A549 (cell line): Measurements from ENCODE around the gene NIPAL3. TPM values are rescaled to one million over a fixed set of nuclear protein-coding genes. Genes with fewer than 3 reads are reported as not detected.

Experiments
- ATAC-seq, 2 experiments: fragments of 200-7000 bp in 1 of 2; fragments of >200 bp in 1 of 2; cut with Nextera tagmentation in 1 of 2; cut with Tn5 transposase in 1 of 2; 3 replicates each; pipeline versions ENCODE4 v1.8.0 to v1.9.1; 2018 to 2020; ENCODE audit warnings: mild to moderate bottlenecking in 1 of 2, moderate library complexity in 1 of 2
- CTCF ChIA-PET: fragments of 300-600 bp; sonication (Branson Sonifier 250); formaldehyde crosslinking; extraction: SDS; loops from one replicate; lab custom pipeline; 2021; ENCODE audit warnings: antibody characterized with exemption, inconsistent platforms; lab: Yijun Ruan, JAX
- POLR2A ChIA-PET: fragments of 350-600 bp; formaldehyde crosslinking; extraction: SDS; loops from one replicate; lab custom pipeline; 2021; ENCODE audit warnings: antibody characterized with exemption, inconsistent platforms; lab: Yijun Ruan, JAX
- DNase-seq, 2 experiments: peaks; one replicate each; pipeline versions ENCODE4 v3.0.0 to v3.0.0-alpha.2; 2011 to 2016; ENCODE audit warnings: low read depth in 1 of 2, low spot score in 1 of 2
- FAIRE-seq: peaks from 2 replicates; lab custom pipeline; 2011; peaks lifted over from hg19 to GRCh38; lab: Jason Lieb, UNC
- H3K27ac ChIP-seq, 2 experiments: fragments of >200 bp; sonication (Bioruptor Twin); formaldehyde crosslinking; 3 replicates each; pipeline ENCODE4 v1.5.1; 2016 to 2017
- H3K4me1 ChIP-seq: fragments of >200 bp; sonication (Bioruptor Twin); formaldehyde crosslinking; 3 replicates; pipeline ENCODE4 v1.6.1; 2016
- H3K4me2 ChIP-seq: fragments of >200 bp; sonication (Bioruptor Twin); formaldehyde crosslinking; 3 replicates; pipeline ENCODE4 v1.6.1; 2016
- H3K4me3 ChIP-seq: fragments of >200 bp; sonication (Bioruptor Twin); formaldehyde crosslinking; 3 replicates; pipeline ENCODE4 v1.5.1; 2016
- H3K9me3 ChIP-seq: fragments of >200 bp; sonication (Bioruptor Twin); formaldehyde crosslinking; 3 replicates; pipeline ENCODE4 v1.6.1; 2016
- BCL3 ChIP-seq: fragments of >200 bp; sonication (Bioruptor Twin); formaldehyde crosslinking; IDR thresholded peaks from 3 replicates; pipeline ENCODE4 v1.6.1; 2016
- BHLHE40 ChIP-seq: IDR thresholded peaks from 2 replicates; pipeline ENCODE4 v1.6.1; 2012; ENCODE audit warnings: low read depth, low read length, inconsistent platforms
- CTCF ChIP-seq: fragments of >200 bp; sonication (Bioruptor Twin); formaldehyde crosslinking; IDR thresholded peaks from 3 replicates; pipeline ENCODE4 v1.5.1; 2016
- EHMT2 ChIP-seq: fragments of 200-600 bp; sonication (generic); IDR thresholded peaks from 2 replicates; pipeline ENCODE4 v1.6.1; 2016; ENCODE audit warnings: antibody characterized with exemption, low read depth, mild to moderate bottlenecking, moderate library complexity
- ESRRA ChIP-seq: fragments of 150-350 bp; IDR thresholded peaks from 2 replicates; pipeline ENCODE4 v1.6.1; 2014; ENCODE audit warnings: mild to moderate bottlenecking, low read length, borderline replicate concordance
- HOXB5 ChIP-seq: fragments of 250-450 bp; sonication (Bioruptor Pico); IDR thresholded peaks from 2 replicates; pipeline ENCODE4 v1.5.0; 2020; ENCODE audit warnings: mild to moderate bottlenecking, moderate library complexity
- KDM1A ChIP-seq: fragments of 200-600 bp; sonication (generic); IDR thresholded peaks from 2 replicates; pipeline ENCODE4 v1.6.1; 2016; ENCODE audit warnings: low read depth, mild to moderate bottlenecking
- KDM5A ChIP-seq: fragments of 200-600 bp; sonication (generic); IDR thresholded peaks from 2 replicates; pipeline ENCODE4 v1.6.1; 2016; ENCODE audit warnings: antibody characterized with exemption, mild to moderate bottlenecking
- PBX3 ChIP-seq: IDR thresholded peaks from 2 replicates; pipeline ENCODE4 v1.6.1; 2012
- POLR2A ChIP-seq: IDR thresholded peaks from 2 replicates; pipeline ENCODE4 v1.6.1; 2012; ENCODE audit warnings: mild to moderate bottlenecking, low read length
- POLR2AphosphoS2 ChIP-seq: conservative IDR thresholded peaks from 2 replicates; pipeline ENCODE4 v1.6.1; 2012; ENCODE audit warnings: low read length, improper control_type of control experiment, inconsistent platforms
- RARB ChIP-seq: fragments of 250-450 bp; sonication (Bioruptor Pico); IDR thresholded peaks from 2 replicates; pipeline ENCODE4 v1.8.0; 2021; ENCODE audit warnings: mild to moderate bottlenecking, moderate library complexity
- RCOR1 ChIP-seq: fragments of 150-350 bp; IDR thresholded peaks from 2 replicates; pipeline ENCODE4 v1.6.1; 2014; ENCODE audit warnings: antibody characterized with exemption, low read length, low read depth
- REST ChIP-seq: fragments of 200-600 bp; sonication (generic); IDR thresholded peaks from 2 replicates; pipeline ENCODE4 v1.6.1; 2016; ENCODE audit warnings: antibody characterized with exemption, mild to moderate bottlenecking, moderate library complexity
- RFX5 ChIP-seq: fragments of 450-650 bp; IDR thresholded peaks from 2 replicates; pipeline ENCODE4 v1.7.1; 2014; ENCODE audit warnings: antibody characterized with exemption, mild to moderate bottlenecking, moderate library complexity
- SMC3 ChIP-seq: fragments of >200 bp; sonication (Bioruptor Twin); formaldehyde crosslinking; IDR thresholded peaks from 3 replicates; pipeline ENCODE4 v1.6.1; 2018; ENCODE audit warnings: inconsistent platforms
- SREBF2 ChIP-seq: fragments of 450-650 bp; IDR thresholded peaks from 2 replicates; pipeline ENCODE4 v1.6.1; 2014; ENCODE audit warnings: mild to moderate bottlenecking, moderate library complexity
- TFCP2L1 ChIP-seq: fragments of 250-450 bp; sonication (Bioruptor Pico); IDR thresholded peaks from 2 replicates; pipeline ENCODE4 v1.5.0; 2021; ENCODE audit warnings: mild to moderate bottlenecking
- ZC3H11A ChIP-seq: fragments of 450-650 bp; IDR thresholded peaks from 2 replicates; pipeline ENCODE4 v1.6.1; 2014; ENCODE audit warnings: antibody characterized with exemption, mild to moderate bottlenecking
- ZSCAN20 ChIP-seq: fragments of 250-450 bp; sonication (Bioruptor Pico); IDR thresholded peaks from 2 replicates; pipeline ENCODE4 v1.8.0; 2022; ENCODE audit warnings: mild to moderate bottlenecking, moderate library complexity
- WGBS: methylation state at CpG from one replicate; pipeline ENCODE4 v1.1.6; 2017; ENCODE audit errors: missing lambda C conversion rate; 5-methylcytosine and 5-hydroxymethylcytosine counted together
- polyA plus RNA-seq, 4 experiments: library from polyadenylated mRNA; depleted of rRNA in 3 of 4; stranded (reverse); fragments of >200 nt; fragmentation: RNase III in 1 of 4; extraction: RNeasy Plus Mini Kit Qiagen cat#74134 plus additional on column Dnase treatment in 1 of 4; gene quantifications; 2 replicates in 3 of 4; 3 replicates in 1 of 4; pipeline ENCODE4 v1.2.3, GENCODE V29; 2011 to 2017

The NIPAL3 gene
- polyA plus RNA-seq, 2 of the 4 experiments (the other 2 are of a cell fraction): 5.1 to 10.4 TPM

DNA sequence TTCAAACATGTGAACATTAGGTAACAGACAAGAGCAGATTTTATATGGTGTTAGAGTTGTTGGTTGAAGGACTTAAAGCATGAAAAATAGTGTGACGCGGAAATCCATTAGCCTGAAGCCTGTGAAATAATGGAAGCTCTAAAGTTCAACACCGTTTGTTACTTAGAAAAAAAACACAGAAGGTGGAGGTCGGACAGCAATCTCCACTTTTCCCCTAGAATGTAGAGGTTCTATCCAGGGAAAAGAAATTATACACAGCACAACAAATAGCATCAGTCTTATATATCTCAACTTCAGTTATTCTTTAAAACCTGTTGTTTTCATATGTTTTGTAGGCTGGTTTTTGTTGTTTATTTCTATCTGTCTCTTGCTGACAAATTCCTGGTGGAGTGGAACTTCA is 89.0 kb downstream of the NIPAL3 start:
- DNase-seq (no peak), FAIRE-seq (no peak), ATAC-seq (no peak)
- Histone ChIP-seq H3K4me1 (peaks cover 20% of the 10 kb centered on the region), H3K9me3 (no peaks in the 10 kb centered on the region), H3K4me3 (no peak overlapping the region), H3K4me2 (peak overlapping the region; percentile 94; the same call in 2 of the 3 replicates), H3K27ac (no peak overlapping the region)
- POLR2A ChIA-PET: no interaction called here
- 90% methylated on average over 4 of the region's 4 CpGs for WGBS
- TF ChIP-seq POLR2A (no peak), ZSCAN20 (CRISPR knock-in tag) (no peak), CTCF (no peak), TFCP2L1 (no peak), BCL3 (no peak), RCOR1 (no peak), ZC3H11A (no peak), POLR2AphosphoS2 (no peak), ESRRA (no peak), REST (no peak), EHMT2 (no peak), KDM1A (no peak), BHLHE40 (no peak), SREBF2 (no peak), HOXB5 (CRISPR knock-in tag) (no peak), RFX5 (no peak), KDM5A (no peak), RARB (CRISPR knock-in tag) (no peak), PBX3 (no peak), SMC3 (no peak)
- CTCF ChIA-PET: interaction anchor here (1.5 kb wide), 1 partner anchor 83 kb away, joined by 4 read pairs; no protein-coding TSS in a partner anchor

GRCh38 chr1:24505816-24506215 is 90.2 kb downstream of the NIPAL3 start:
- no peak overlapping the region for H3K4me2 ChIP-seq
- H3K27ac ChIP-seq: no peak overlapping the region
- peaks cover 20% of the 10 kb centered on the region for H3K4me1 ChIP-seq
- no peak overlapping the region for H3K4me3 ChIP-seq
- CTCF ChIA-PET: no interaction called here
- DNase-seq (no peak), ATAC-seq (no peak), FAIRE-seq (no peak)
- WGBS: 86% methylated on average over 4 of the region's 4 CpGs
- POLR2A ChIA-PET: no interaction called here
- no peak for TF ChIP-seq RCOR1
- H3K9me3 ChIP-seq: no peaks in the 10 kb centered on the region
